Measurements from ENCODE around the gene KRTAP2-4. TPM values are rescaled to one million over a fixed set of nuclear protein-coding genes. Genes with fewer than 3 reads are reported as not detected.

The KRTAP2-4 gene
- total RNA-seq, 4 donors from 2014 or later = not detected

GRCh38 chr17:41018541-41018940 is 47.1 kb downstream of the KRTAP2-4 start:
- TF ChIP-seq, protein P1, sequence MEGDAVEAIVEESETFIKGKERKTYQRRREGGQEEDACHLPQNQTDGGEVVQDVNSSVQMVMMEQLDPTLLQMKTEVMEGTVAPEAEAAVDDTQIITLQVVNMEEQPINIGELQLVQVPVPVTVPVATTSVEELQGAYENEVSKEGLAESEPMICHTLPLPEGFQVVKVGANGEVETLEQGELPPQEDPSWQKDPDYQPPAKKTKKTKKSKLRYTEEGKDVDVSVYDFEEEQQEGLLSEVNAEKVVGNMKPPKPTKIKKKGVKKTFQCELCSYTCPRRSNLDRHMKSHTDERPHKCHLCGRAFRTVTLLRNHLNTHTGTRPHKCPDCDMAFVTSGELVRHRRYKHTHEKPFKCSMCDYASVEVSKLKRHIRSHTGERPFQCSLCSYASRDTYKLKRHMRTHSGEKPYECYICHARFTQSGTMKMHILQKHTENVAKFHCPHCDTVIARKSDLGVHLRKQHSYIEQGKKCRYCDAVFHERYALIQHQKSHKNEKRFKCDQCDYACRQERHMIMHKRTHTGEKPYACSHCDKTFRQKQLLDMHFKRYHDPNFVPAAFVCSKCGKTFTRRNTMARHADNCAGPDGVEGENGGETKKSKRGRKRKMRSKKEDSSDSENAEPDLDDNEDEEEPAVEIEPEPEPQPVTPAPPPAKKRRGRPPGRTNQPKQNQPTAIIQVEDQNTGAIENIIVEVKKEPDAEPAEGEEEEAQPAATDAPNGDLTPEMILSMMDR (IDR thresholded peaks at IDR 0.05) = no peak
- no peak for DNase-seq (ENCODE audit: low spot score)
- no peak for ATAC-seq (ENCODE audit: low FRiP score)

GRCh38 chr17:41016578-41017215 is 49.0 kb downstream of the KRTAP2-4 start:
- TF ChIP-seq, protein P1 (IDR thresholded peaks at IDR 0.05) = no peak
- no peak for ATAC-seq (ENCODE audit: low FRiP score)
- DNase-seq (ENCODE audit: low spot score) = no peak

GRCh38 chr17:41015454-41015853 is 50.2 kb downstream of the KRTAP2-4 start:
- no peak for ATAC-seq (ENCODE audit: low FRiP score)
- TF ChIP-seq, protein P1 (IDR thresholded peaks at IDR 0.05) = no peak

More at GRCh38 chr17:41015454-41015853, 50.2 kb downstream of the KRTAP2-4 start:
- no peak for DNase-seq (ENCODE audit: low spot score)

Other genes starting within 250 kb of the KRTAP2-4 start
- 10 to 100 TPM in 2 of 4 donors, 1 to 10 TPM in 2; 4.4 to 17.5 (median 10.8) TPM for gene KRT10, start 243.3 kb downstream of the KRTAP2-4 start, total RNA-seq
- gene KRT12, start 198.7 kb downstream of the KRTAP2-4 start, total RNA-seq = not detected
- gene KRT20, start 180.6 kb downstream of the KRTAP2-4 start, total RNA-seq = not detected
- gene KRT23, start 128.2 kb downstream of the KRTAP2-4 start, total RNA-seq = 1 to 10 TPM in 1 of 4 donors, not detected in 3; 4.3 TPM
- not detected for gene KRT39, start 98.9 kb downstream of the KRTAP2-4 start, total RNA-seq
- not detected for gene KRT40, start 81.6 kb downstream of the KRTAP2-4 start, total RNA-seq
- not detected for gene KRTAP3-3, start 71.7 kb downstream of the KRTAP2-4 start, total RNA-seq
- not detected for gene KRTAP3-2, start 66.0 kb downstream of the KRTAP2-4 start, total RNA-seq
- not detected for gene KRTAP3-1, start 56.8 kb downstream of the KRTAP2-4 start, total RNA-seq
- not detected for gene KRTAP1-5, start 38.7 kb downstream of the KRTAP2-4 start, total RNA-seq
- gene KRTAP1-4, start 35.7 kb downstream of the KRTAP2-4 start, total RNA-seq = not detected
- not detected for gene KRTAP1-3, start 31.0 kb downstream of the KRTAP2-4 start, total RNA-seq
- gene KRTAP1-1, start 24.4 kb downstream of the KRTAP2-4 start, total RNA-seq = not detected
- gene KRTAP2-1, start 18.6 kb downstream of the KRTAP2-4 start, total RNA-seq = not detected
- gene KRTAP2-2, start 10.6 kb downstream of the KRTAP2-4 start, total RNA-seq = not detected
- gene KRTAP2-3, start 5.8 kb downstream of the KRTAP2-4 start, total RNA-seq = not detected
- gene KRTAP4-7, start 18.3 kb upstream of the KRTAP2-4 start, total RNA-seq = not detected
- gene KRTAP4-8, start 32.3 kb upstream of the KRTAP2-4 start, total RNA-seq = not detected
- gene KRTAP4-16, start 36.3 kb upstream of the KRTAP2-4 start, total RNA-seq = not detected
- gene KRTAP4-9, start 39.5 kb upstream of the KRTAP2-4 start, total RNA-seq = not detected
- not detected for gene KRTAP4-11, start 52.5 kb upstream of the KRTAP2-4 start, total RNA-seq
- not detected for gene KRTAP4-12, start 58.3 kb upstream of the KRTAP2-4 start, total RNA-seq
- not detected for gene KRTAP4-6, start 74.7 kb upstream of the KRTAP2-4 start, total RNA-seq
- gene KRTAP4-5, start 83.9 kb upstream of the KRTAP2-4 start, total RNA-seq = not detected
- gene KRTAP4-4, start 94.9 kb upstream of the KRTAP2-4 start, total RNA-seq = not detected
- not detected for gene KRTAP4-3, start 102.3 kb upstream of the KRTAP2-4 start, total RNA-seq
- gene KRTAP4-2, start 112.3 kb upstream of the KRTAP2-4 start, total RNA-seq = not detected
- not detected for gene KRTAP4-1, start 119.0 kb upstream of the KRTAP2-4 start, total RNA-seq
- not detected for gene KRTAP9-1, start 124.0 kb upstream of the KRTAP2-4 start, total RNA-seq
- gene KRTAP9-2, start 160.8 kb upstream of the KRTAP2-4 start, total RNA-seq = not detected
- not detected for gene KRTAP9-3, start 166.6 kb upstream of the KRTAP2-4 start, total RNA-seq
- gene KRTAP9-8, start 172.1 kb upstream of the KRTAP2-4 start, total RNA-seq = not detected
- not detected for gene KRTAP9-4, start 183.8 kb upstream of the KRTAP2-4 start, total RNA-seq
- gene KRTAP9-9, start 189.5 kb upstream of the KRTAP2-4 start, total RNA-seq = not detected
- gene KRTAP9-6, start 199.5 kb upstream of the KRTAP2-4 start, total RNA-seq = not detected
- not detected for gene KRTAP9-7, start 209.8 kb upstream of the KRTAP2-4 start, total RNA-seq
- gene KRTAP29-1, start 237.0 kb upstream of the KRTAP2-4 start, total RNA-seq = not detected
- gene KRTAP16-1, start 243.4 kb upstream of the KRTAP2-4 start, total RNA-seq = not detected
- not detected for gene KRTAP17-1, start 249.8 kb upstream of the KRTAP2-4 start, total RNA-seq

All from omental fat pad (tissue), 4 donors.